HFFc6 (cell line): ENCODE results near the gene PCDHGA8. TPM values are rescaled to one million over a fixed set of nuclear protein-coding genes. Genes with fewer than 3 reads are reported as not detected.
"Not testable (repeated sequence)": the region's sequence is repeated elsewhere in the genome, so short reads cannot be mapped to it uniquely, and the experiment has no call there.

Experiments used
- DNase-seq: peaks from one replicate; pipeline ENCODE4 v3.0.0-alpha.2; 2018
- H3K27ac Mint-ChIP-seq: 2 replicates; pipeline ENCODE4 v1.8.0; 2020; ENCODE audit warnings: mild to moderate bottlenecking, mixed read lengths
- H3K27me3 Mint-ChIP-seq: 2 replicates; pipeline ENCODE4 v1.8.0; 2021; ENCODE audit warnings: mild to moderate bottlenecking, moderate library complexity, mixed read lengths; ENCODE audit not compliant: insufficient read depth
- H3K36me3 Mint-ChIP-seq: 2 replicates; pipeline ENCODE4 v1.8.0; 2021; ENCODE audit warnings: low read depth, mixed read lengths
- H3K4me1 Mint-ChIP-seq: 2 replicates; pipeline ENCODE4 v1.8.0; 2020; ENCODE audit warnings: low read depth, mixed read lengths
- H3K4me3 Mint-ChIP-seq: 2 replicates; pipeline ENCODE4 v1.8.0; 2020; ENCODE audit warnings: mild to moderate bottlenecking, moderate library complexity, mixed read lengths
- H3K9me3 Mint-ChIP-seq: 2 replicates; pipeline ENCODE4 v1.8.0; 2020; ENCODE audit warnings: mild to moderate bottlenecking, mixed read lengths
- CTCF ChIP-seq: fragments of 200-600 bp; sonication (generic); IDR thresholded peaks from 2 replicates; pipeline ENCODE4 v1.5.0; 2021; ENCODE audit warnings: antibody characterized with exemption, mild to moderate bottlenecking
- total RNA-seq, 6 experiments: library from RNA; stranded (reverse); fragmentation: NEBNext Ultra II Directional; extraction: Animal tissue kit (Norgen Biotek cat#: 25700); gene quantifications; 2 replicates in 1 of 6; 3 replicates in 5 of 6; pipeline ENCODE4 v1.2.3, GENCODE V29; 2021

Gene PCDHGA8
- total RNA-seq, 6 experiments from 2014 or later, result 0.52 to 1.0 (median 0.90) TPM

- no peak overlapping the region; the same call in 1 of the 2 replicates for H3K27ac Mint-ChIP-seq
- no peak for DNase-seq
- TF ChIP-seq CTCF, result no peak
- H3K27me3 Mint-ChIP-seq, result peaks cover 4% of the 10 kb centered on the region
- peak overlapping the region; percentile 88 for H3K4me3 Mint-ChIP-seq
- H3K9me3 Mint-ChIP-seq, result peaks cover 48% of the 10 kb centered on the region
- H3K4me1 Mint-ChIP-seq, result peaks cover 44% of the 10 kb centered on the region
- peaks cover 62% of the 10 kb centered on the region for H3K36me3 Mint-ChIP-seq
Measured at GRCh38 chr5:141421489-141421855, 29.0 kb downstream of the PCDHGA8 start.

GRCh38 chr5:141422742-141423291, 30.4 kb downstream of the PCDHGA8 start:
- H3K27me3 Mint-ChIP-seq, result peaks cover 2% of the 10 kb centered on the region; the same call in 1 of the 2 replicates
- peaks cover 55% of the 10 kb centered on the region for H3K9me3 Mint-ChIP-seq
- H3K36me3 Mint-ChIP-seq, result peaks cover 66% of the 10 kb centered on the region
- no peak overlapping the region for H3K27ac Mint-ChIP-seq
- H3K4me1 Mint-ChIP-seq, result peaks cover 42% of the 10 kb centered on the region
- no peak for DNase-seq
- H3K4me3 Mint-ChIP-seq, result no peak overlapping the region
- TF ChIP-seq CTCF, result no peak

GRCh38 chr5:141427783-141428426, 35.5 kb downstream of the PCDHGA8 start:
- TF ChIP-seq CTCF, result no peak
- Mint-ChIP-seq H3K4me3 (no peak overlapping the region), H3K36me3 (peaks cover 54% of the 10 kb centered on the region), H3K9me3 (peaks cover 45% of the 10 kb centered on the region), H3K27ac (no peak overlapping the region), H3K4me1 (peaks cover 29% of the 10 kb centered on the region), H3K27me3 (peaks cover 7% of the 10 kb centered on the region)
- DNase-seq, result no peak

GRCh38 chr5:141430332-141431113, 38.1 kb downstream of the PCDHGA8 start, which contains the start of gene PCDHGA12:
PCDHGA12 (plus strand) TSS chr5:141430507; CDS start chr5:141430760, 253 bp downstream.
- H3K9me3 Mint-ChIP-seq, result peaks cover 43% of the 10 kb centered on the region
- H3K4me1 Mint-ChIP-seq, result peaks cover 35% of the 10 kb centered on the region
- peak; percentile 88 for DNase-seq
- peak; percentile 83 for TF ChIP-seq CTCF
- H3K36me3 Mint-ChIP-seq, result peaks cover 52% of the 10 kb centered on the region
- H3K4me3 Mint-ChIP-seq, result peak within 1 kb of the TSS; percentile 81
- H3K27ac Mint-ChIP-seq, result peak within 1 kb of the TSS; percentile 76
- peaks cover 5% of the 10 kb centered on the region for H3K27me3 Mint-ChIP-seq

GRCh38 chr5:141431286-141431685, 38.9 kb downstream of the PCDHGA8 start:
- H3K27ac Mint-ChIP-seq, result no peak overlapping the region
- no peak for TF ChIP-seq CTCF
- no peak for DNase-seq
- peaks cover 43% of the 10 kb centered on the region for H3K9me3 Mint-ChIP-seq
- H3K27me3 Mint-ChIP-seq, result peaks cover 5% of the 10 kb centered on the region
- H3K4me1 Mint-ChIP-seq, result peaks cover 43% of the 10 kb centered on the region
- H3K36me3 Mint-ChIP-seq, result peaks cover 46% of the 10 kb centered on the region
- no peak overlapping the region; the same call in 1 of the 2 replicates for H3K4me3 Mint-ChIP-seq

- not testable (repeated sequence) for H3K27ac Mint-ChIP-seq, DNase-seq, H3K27me3 Mint-ChIP-seq, H3K4me3 Mint-ChIP-seq
- Mint-ChIP-seq H3K36me3 (peaks cover 38% of the 10 kb centered on the region), H3K4me1 (peaks cover 53% of the 10 kb centered on the region), H3K9me3 (peaks cover 34% of the 10 kb centered on the region)
Measured at GRCh38 chr5:141432308-141432707, 39.9 kb downstream of the PCDHGA8 start.

- Mint-ChIP-seq H3K4me3 (peak overlapping the region; percentile 28; the same call in 1 of the 2 replicates), H3K4me1 (peaks cover 57% of the 10 kb centered on the region), H3K9me3 (peaks cover 33% of the 10 kb centered on the region), H3K36me3 (peaks cover 38% of the 10 kb centered on the region)
- not testable (repeated sequence) for DNase-seq, H3K27me3 Mint-ChIP-seq, H3K27ac Mint-ChIP-seq
Measured at GRCh38 chr5:141432726-141433125, 40.3 kb downstream of the PCDHGA8 start.
